Frontal cortex (tissue), 4 donors: ENCODE measurements around the gene ACOX3. TPM values are rescaled to one million over a fixed set of nuclear protein-coding genes. Genes with fewer than 3 reads are reported as not detected.

ENCODE experiments used
- DNase-seq, 2 donors: peaks; one replicate each; pipeline ENCODE4 v3.0.0; 2012; ENCODE audit warnings: low spot score in 2 of 2
- FAIRE-seq: peaks from 2 replicates; lab custom pipeline; 2012; peaks lifted over from hg19 to GRCh38; lab: Jason Lieb, UNC
- total RNA-seq: library from RNA; depleted of rRNA; stranded (reverse); fragments of >200 nt; gene quantifications from one replicate; pipeline ENCODE4 v1.2.3, GENCODE V29; 2014
- donor health status: control.
- donor health status: control.
- donor health status: control.

Gene ACOX3
- total RNA-seq, 1 donor from 2014 or later = 26.1 TPM

- no peak for FAIRE-seq
Measured at GRCh38 chr4:8468746-8469535, 28.4 kb upstream of the ACOX3 start.

GRCh38 chr4:8467016-8467415 lies 26.5 kb upstream of the ACOX3 start:
- no peak for FAIRE-seq
- no peak for DNase-seq

More at GRCh38 chr4:8468746-8469535, 28.4 kb upstream of the ACOX3 start:
- DNase-seq = peak in 1 of 2 donors; percentile 82

- no peak for FAIRE-seq
- DNase-seq = no peak
Measured at GRCh38 chr4:8465615-8466611, 25.4 kb upstream of the ACOX3 start.

- FAIRE-seq = no peak
- DNase-seq = no peak
Measured at GRCh38 chr4:8464381-8464780, 23.9 kb upstream of the ACOX3 start.

GRCh38 chr4:8463811-8464210 lies 23.3 kb upstream of the ACOX3 start:
- DNase-seq = no peak
- FAIRE-seq = no peak

- DNase-seq = no peak
- no peak for FAIRE-seq
Measured at GRCh38 chr4:8461616-8462015, 21.1 kb upstream of the ACOX3 start.

GRCh38 chr4:8461086-8461485 lies 20.6 kb upstream of the ACOX3 start:
- DNase-seq = no peak
- FAIRE-seq = no peak

GRCh38 chr4:8459867-8460445 lies 19.4 kb upstream of the ACOX3 start:
- no peak for FAIRE-seq
- DNase-seq = no peak

GRCh38 chr4:8457646-8458252 lies 17.2 kb upstream of the ACOX3 start:
- no peak for DNase-seq
- FAIRE-seq = no peak

- DNase-seq (no peak), FAIRE-seq (no peak)
Measured at GRCh38 chr4:8453957-8454356, 13.4 kb upstream of the ACOX3 start.

- FAIRE-seq = no peak
Measured at GRCh38 chr4:8451440-8452182, 11.1 kb upstream of the ACOX3 start.

GRCh38 chr4:8446122-8446521 lies 5.6 kb upstream of the ACOX3 start:
- FAIRE-seq (no peak), DNase-seq (no peak)

More at GRCh38 chr4:8451440-8452182, 11.1 kb upstream of the ACOX3 start:
- no peak for DNase-seq

- DNase-seq = no peak
- FAIRE-seq = no peak
Measured at GRCh38 chr4:8443801-8444200, 3.3 kb upstream of the ACOX3 start.

GRCh38 chr4:8442596-8443358 lies 2.3 kb upstream of the ACOX3 start:
- DNase-seq (no peak), FAIRE-seq (no peak)

- FAIRE-seq (no peak), DNase-seq (no peak)
Measured at GRCh38 chr4:8441499-8442091, 1.1 kb upstream of the ACOX3 start.

GRCh38 chr4:8439914-8440491 lies 520 bp downstream of the ACOX3 start:
- no peak for DNase-seq
- no peak for FAIRE-seq

GRCh38 chr4:8439168-8439567 lies 1.4 kb downstream of the ACOX3 start:
- no peak for FAIRE-seq
- no peak for DNase-seq

- FAIRE-seq (no peak), DNase-seq (no peak)
Measured at GRCh38 chr4:8438743-8439142, 1.8 kb downstream of the ACOX3 start.
